H9 (cell line): ENCODE results near the gene ANP32B. TPM values are rescaled to one million over a fixed set of nuclear protein-coding genes. Genes with fewer than 3 reads are reported as not detected.

Source experiments
- DNase-seq: peaks from one replicate; pipeline ENCODE4 v3.0.0-alpha.2; 2017
- H2AFZ ChIP-seq: one replicate; pipeline ENCODE4 v1.6.1; 2013; ENCODE audit warnings: mild to moderate bottlenecking, low read length, control low read depth, moderate library complexity
- H2AK5ac ChIP-seq: 2 replicates; pipeline ENCODE4 v1.6.1; 2013; ENCODE audit warnings: low read length, control low read depth, mixed read lengths; ENCODE audit not compliant: insufficient read length
- H2BK120ac ChIP-seq: one replicate; pipeline ENCODE4 v1.6.1; 2013; ENCODE audit warnings: low read depth, mild to moderate bottlenecking, low read length, control low read depth, inconsistent platforms; ENCODE audit not compliant: poor library complexity, severe bottlenecking
- H2BK12ac ChIP-seq: 2 replicates; pipeline ENCODE4 v1.6.1; 2013; ENCODE audit warnings: low read length, control low read depth, mixed read lengths, low read depth; ENCODE audit not compliant: insufficient read length
- H2BK15ac ChIP-seq: 2 replicates; pipeline ENCODE4 v1.6.1; 2013; ENCODE audit warnings: low read depth, low read length, control low read depth
- H2BK20ac ChIP-seq: one replicate; pipeline ENCODE4 v1.6.1; 2013; ENCODE audit warnings: low read depth, mild to moderate bottlenecking, low read length, control low read depth, inconsistent platforms; ENCODE audit not compliant: poor library complexity, severe bottlenecking
- H2BK5ac ChIP-seq: 2 replicates; pipeline ENCODE4 v1.6.1; 2013; ENCODE audit warnings: low read length, control low read depth, mixed read lengths; ENCODE audit not compliant: insufficient read length
- H3K14ac ChIP-seq: 2 replicates; pipeline ENCODE4 v1.6.1; 2013; ENCODE audit warnings: low read length, control low read depth; ENCODE audit not compliant: insufficient read depth
- H3K18ac ChIP-seq: 2 replicates; pipeline ENCODE4 v1.6.1; 2013; ENCODE audit warnings: low read depth, mild to moderate bottlenecking, mixed read lengths, low read length, control low read depth; ENCODE audit not compliant: insufficient read length
- H3K23ac ChIP-seq: 2 replicates; pipeline ENCODE4 v1.6.1; 2013; ENCODE audit warnings: low read length, control low read depth, mixed read lengths, low read depth; ENCODE audit not compliant: insufficient read length
- H3K23me2 ChIP-seq: 2 replicates; pipeline ENCODE4 v1.6.1; 2013; ENCODE audit warnings: low read depth, mild to moderate bottlenecking, mixed read lengths, low read length, control low read depth; ENCODE audit not compliant: insufficient read length, poor library complexity, severe bottlenecking
- H3K27ac ChIP-seq: 2 replicates; pipeline ENCODE4 v1.5.1; 2013; ENCODE audit warnings: low read length, control low read depth, mixed read lengths, low read depth; ENCODE audit not compliant: insufficient read length
- H3K27me3 ChIP-seq: 2 replicates; pipeline ENCODE4 v1.6.1; 2013; ENCODE audit warnings: low read length, control low read depth, inconsistent platforms; ENCODE audit not compliant: insufficient read depth
- H3K4ac ChIP-seq: 2 replicates; pipeline ENCODE4 v1.6.1; 2013; ENCODE audit warnings: low read depth, mild to moderate bottlenecking, control low read depth, inconsistent platforms, low read length, moderate library complexity
- H3K4me1 ChIP-seq: 2 replicates; pipeline ENCODE4 v1.6.1; 2013; ENCODE audit warnings: low read length, control low read depth, inconsistent platforms; ENCODE audit not compliant: insufficient read depth
- H3K4me2 ChIP-seq: 2 replicates; pipeline ENCODE4 v1.6.1; 2013; ENCODE audit warnings: low read length, control low read depth, mixed read lengths; ENCODE audit not compliant: insufficient read length, insufficient read depth
- H3K56ac ChIP-seq: 2 replicates; pipeline ENCODE4 v1.6.1; 2013; ENCODE audit warnings: low read depth, mild to moderate bottlenecking, mixed read lengths, low read length, control low read depth; ENCODE audit not compliant: insufficient read length
- H3K79me1 ChIP-seq: 2 replicates; pipeline ENCODE4 v1.6.1; 2013; ENCODE audit warnings: low read depth, mild to moderate bottlenecking, moderate library complexity, low read length, control low read depth, inconsistent platforms; ENCODE audit not compliant: insufficient read depth, poor library complexity, severe bottlenecking
- H3K79me2 ChIP-seq: 2 replicates; pipeline ENCODE4 v1.6.1; 2013; ENCODE audit warnings: low read length, control low read depth, inconsistent platforms; ENCODE audit not compliant: insufficient read depth
- H3K9ac ChIP-seq: 2 replicates; pipeline ENCODE4 v1.6.1; 2013; ENCODE audit warnings: low read length, control low read depth, mixed read lengths; ENCODE audit not compliant: insufficient read length; ENCODE audit errors: extremely low read depth
- H3K9me3 ChIP-seq: one replicate; pipeline ENCODE4 v1.6.1; 2013; ENCODE audit warnings: low read depth, low read length, inconsistent platforms; ENCODE audit not compliant: control insufficient read depth
- H3T11ph ChIP-seq: one replicate; pipeline ENCODE4 v1.6.1; 2013; ENCODE audit warnings: mild to moderate bottlenecking, low read length, control low read depth, inconsistent platforms
- H4K20me1 ChIP-seq: one replicate; pipeline ENCODE4 v1.6.1; 2013; ENCODE audit not compliant: control insufficient read depth, insufficient read length, insufficient read depth
- H4K5ac ChIP-seq: 2 replicates; pipeline ENCODE4 v1.6.1; 2013; ENCODE audit warnings: low read depth, mild to moderate bottlenecking, mixed read lengths, low read length, control low read depth; ENCODE audit not compliant: insufficient read length
- H4K8ac ChIP-seq: replicated peaks from 2 replicates; pipeline ENCODE4 v1.6.1; 2013; ENCODE audit warnings: low read length, control low read depth, mixed read lengths, low read depth; ENCODE audit not compliant: insufficient read length
- H4K91ac ChIP-seq: 2 replicates; pipeline ENCODE4 v1.6.1; 2013; ENCODE audit warnings: low read depth, mild to moderate bottlenecking, moderate library complexity, mixed read lengths, low read length, control low read depth; ENCODE audit not compliant: insufficient read length
- H3K27ac Mint-ChIP-seq, 3 experiments: 2 replicates in 2 of 3; 3 replicates in 1 of 3; pipeline ENCODE4 v1.8.0; 2020 to 2021; ENCODE audit warnings: mixed read lengths in 3 of 3, mild to moderate bottlenecking in 1 of 3, moderate library complexity in 1 of 3
- H3K27me3 Mint-ChIP-seq: 2 replicates; pipeline ENCODE4 v1.8.0; 2021; ENCODE audit warnings: low read depth, mild to moderate bottlenecking, moderate library complexity, mixed read lengths
- H3K36me3 Mint-ChIP-seq, 3 experiments: 2 replicates in 2 of 3; 3 replicates in 1 of 3; pipeline ENCODE4 v1.8.0; 2020 to 2021; ENCODE audit warnings: low read depth in 3 of 3, mixed read lengths in 3 of 3; ENCODE audit not compliant: insufficient read depth in 1 of 3
- H3K4me1 Mint-ChIP-seq, 2 experiments: 2 replicates each; pipeline ENCODE4 v1.8.0; 2020; ENCODE audit warnings: mixed read lengths in 2 of 2
- H3K4me3 Mint-ChIP-seq, 2 experiments: 2 replicates in 1 of 2; 3 replicates in 1 of 2; pipeline ENCODE4 v1.8.0; 2020 to 2021; ENCODE audit warnings: mild to moderate bottlenecking in 2 of 2, mixed read lengths in 2 of 2, moderate library complexity in 1 of 2
- H3K9me3 Mint-ChIP-seq, 2 experiments: 2 replicates in 1 of 2; 3 replicates in 1 of 2; pipeline ENCODE4 v1.8.0; 2020; ENCODE audit warnings: mild to moderate bottlenecking in 2 of 2, mixed read lengths in 2 of 2, moderate library complexity in 1 of 2
- WGBS: extraction: QIAGEN DNeasy Blood & Tissue Kit; methylation state at CpG from one replicate; pipeline ENCODE4 v1.1.7; 2013; ENCODE audit warnings: missing lambda C conversion rate, low lambda C conversion rate, mixed read lengths; ENCODE audit not compliant: insufficient read length; ENCODE audit errors: extremely low coverage; 5-methylcytosine and 5-hydroxymethylcytosine counted together
- total RNA-seq: library from RNA; stranded (reverse); gene quantifications from 2 replicates; pipeline ENCODE4 v1.2.1, GENCODE V29; 2021
- TF ChIP-seq, protein P1 (sequence below): fragments of 200-600 bp; sonication (generic); conservative IDR thresholded peaks from 3 replicates; pipeline ENCODE4 v1.8.0; 2021; ENCODE audit warnings: antibody characterized with exemption, mild to moderate bottlenecking

ANP32B gene
- total RNA-seq, 1 experiment from 2014 or later = 91.6 TPM

DNA sequence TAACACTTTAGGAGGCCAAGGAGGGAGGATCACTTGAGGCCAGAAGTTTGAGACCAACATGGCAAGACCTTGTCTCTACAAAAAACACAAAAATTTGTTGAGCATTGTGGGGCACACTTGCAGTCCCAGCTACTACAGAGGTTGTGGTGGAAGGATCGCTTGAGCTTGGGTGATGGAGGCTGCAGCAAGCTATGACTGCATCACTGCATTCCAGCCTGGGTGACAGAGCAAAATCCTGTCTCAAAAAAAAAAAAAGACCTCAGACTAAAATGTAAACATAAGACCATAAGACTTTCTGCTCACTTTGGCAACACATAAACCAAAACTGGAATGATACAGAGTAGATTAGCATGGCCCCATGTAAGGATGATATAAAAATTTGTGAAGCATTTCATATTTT, 48.8 kb downstream of the ANP32B start:
- no peak overlapping the region for H2BK120ac ChIP-seq
- no peak overlapping the region for H3K56ac ChIP-seq
- no peak overlapping the region for H3T11ph ChIP-seq
- no peak overlapping the region for H3K4me3 Mint-ChIP-seq
- H2BK15ac ChIP-seq = no peak overlapping the region
- no peaks in the 10 kb centered on the region for H3K9me3 ChIP-seq
- no peak overlapping the region for H2BK20ac ChIP-seq
- H3K36me3 Mint-ChIP-seq = no peaks in the 10 kb centered on the region
- no peak overlapping the region for H4K5ac ChIP-seq
- peaks cover 0 to 6% of the 10 kb centered on the region in 2 experiments; a peak in 2 of 4 replicates for H3K4me1 Mint-ChIP-seq
- no peak overlapping the region for H4K8ac ChIP-seq
- no peak for DNase-seq
- no peak overlapping the region for H3K14ac ChIP-seq
- H3K79me2 ChIP-seq = no peaks in the 10 kb centered on the region
- H3K23me2 ChIP-seq = no peaks in the 10 kb centered on the region
- H3K18ac ChIP-seq = no peak overlapping the region
- no peak overlapping the region for H2AK5ac ChIP-seq
- no peak overlapping the region for H3K9ac ChIP-seq
- H3K27me3 Mint-ChIP-seq = peaks cover 28% of the 10 kb centered on the region
- H3K4me2 ChIP-seq = no peak overlapping the region
- H3K27ac ChIP-seq = no peak overlapping the region
- H2BK5ac ChIP-seq = no peak overlapping the region
- H3K27me3 ChIP-seq = no peaks in the 10 kb centered on the region
- H3K4ac ChIP-seq = no peak overlapping the region
- H2AFZ ChIP-seq = no peak overlapping the region
- H4K20me1 ChIP-seq = no peaks in the 10 kb centered on the region
- no peaks in the 10 kb centered on the region for H3K9me3 Mint-ChIP-seq
- H3K23ac ChIP-seq = no peak overlapping the region
- H4K91ac ChIP-seq = no peak overlapping the region
- H2BK12ac ChIP-seq = no peak overlapping the region
- WGBS = no CpG with 5 or more reads among the region's 1 CpG
- TF ChIP-seq, protein P1, sequence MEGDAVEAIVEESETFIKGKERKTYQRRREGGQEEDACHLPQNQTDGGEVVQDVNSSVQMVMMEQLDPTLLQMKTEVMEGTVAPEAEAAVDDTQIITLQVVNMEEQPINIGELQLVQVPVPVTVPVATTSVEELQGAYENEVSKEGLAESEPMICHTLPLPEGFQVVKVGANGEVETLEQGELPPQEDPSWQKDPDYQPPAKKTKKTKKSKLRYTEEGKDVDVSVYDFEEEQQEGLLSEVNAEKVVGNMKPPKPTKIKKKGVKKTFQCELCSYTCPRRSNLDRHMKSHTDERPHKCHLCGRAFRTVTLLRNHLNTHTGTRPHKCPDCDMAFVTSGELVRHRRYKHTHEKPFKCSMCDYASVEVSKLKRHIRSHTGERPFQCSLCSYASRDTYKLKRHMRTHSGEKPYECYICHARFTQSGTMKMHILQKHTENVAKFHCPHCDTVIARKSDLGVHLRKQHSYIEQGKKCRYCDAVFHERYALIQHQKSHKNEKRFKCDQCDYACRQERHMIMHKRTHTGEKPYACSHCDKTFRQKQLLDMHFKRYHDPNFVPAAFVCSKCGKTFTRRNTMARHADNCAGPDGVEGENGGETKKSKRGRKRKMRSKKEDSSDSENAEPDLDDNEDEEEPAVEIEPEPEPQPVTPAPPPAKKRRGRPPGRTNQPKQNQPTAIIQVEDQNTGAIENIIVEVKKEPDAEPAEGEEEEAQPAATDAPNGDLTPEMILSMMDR = no peak
- no peaks in the 10 kb centered on the region for H3K79me1 ChIP-seq
- no peak overlapping the region for H3K27ac Mint-ChIP-seq
- no peaks in the 10 kb centered on the region for H3K4me1 ChIP-seq
